ENCODE data around the gene SLC9C1.

DNA sequence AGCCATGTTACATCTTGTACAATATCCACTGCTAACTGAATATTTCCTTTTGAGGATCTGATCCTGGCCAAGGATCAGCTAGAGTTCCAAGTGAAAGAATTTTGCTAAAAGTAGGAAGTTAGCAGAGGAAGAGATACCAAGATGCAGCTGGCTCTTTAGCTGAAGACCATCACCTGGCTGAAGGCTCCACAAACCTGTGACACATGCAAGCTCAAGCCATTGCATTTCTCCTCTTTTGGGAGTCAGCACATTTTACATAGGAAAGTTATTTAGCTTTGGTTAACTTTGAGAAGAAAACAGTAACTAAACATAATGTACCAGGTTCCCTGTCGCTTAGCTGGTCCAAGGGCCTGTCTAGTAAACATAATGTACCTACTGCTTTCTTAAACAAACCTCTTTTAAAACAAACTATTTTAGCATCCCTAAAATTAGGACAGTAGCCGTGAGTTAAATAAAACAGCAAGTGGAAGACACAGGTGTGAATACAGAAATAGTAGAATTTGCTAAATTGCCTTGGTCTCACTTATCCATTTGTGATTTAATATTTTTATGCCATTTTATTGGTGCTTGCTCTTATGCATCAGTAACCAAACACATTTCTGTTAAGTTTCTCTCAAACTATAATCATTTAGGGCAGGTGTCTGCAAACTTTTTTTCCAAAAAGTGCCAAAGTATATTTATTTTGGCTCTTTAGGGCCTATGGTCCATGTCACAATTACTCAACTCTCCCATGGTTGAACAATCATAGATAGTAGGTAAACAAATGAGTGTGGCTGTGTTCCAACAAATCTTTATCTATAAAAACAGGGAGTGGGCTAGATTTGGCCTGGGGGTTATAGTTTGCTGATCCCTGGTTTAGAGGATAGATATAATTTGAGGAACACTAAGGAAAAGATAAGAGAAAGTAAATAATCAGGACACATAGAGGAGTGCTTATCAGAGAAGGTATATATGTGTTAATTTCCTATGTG is 172.2 kb downstream of the SLC9C1 start:
- TF ChIP-seq POLR2A (IDR thresholded peaks at IDR 0.05), result no peak
- TF ChIP-seq, protein P1, sequence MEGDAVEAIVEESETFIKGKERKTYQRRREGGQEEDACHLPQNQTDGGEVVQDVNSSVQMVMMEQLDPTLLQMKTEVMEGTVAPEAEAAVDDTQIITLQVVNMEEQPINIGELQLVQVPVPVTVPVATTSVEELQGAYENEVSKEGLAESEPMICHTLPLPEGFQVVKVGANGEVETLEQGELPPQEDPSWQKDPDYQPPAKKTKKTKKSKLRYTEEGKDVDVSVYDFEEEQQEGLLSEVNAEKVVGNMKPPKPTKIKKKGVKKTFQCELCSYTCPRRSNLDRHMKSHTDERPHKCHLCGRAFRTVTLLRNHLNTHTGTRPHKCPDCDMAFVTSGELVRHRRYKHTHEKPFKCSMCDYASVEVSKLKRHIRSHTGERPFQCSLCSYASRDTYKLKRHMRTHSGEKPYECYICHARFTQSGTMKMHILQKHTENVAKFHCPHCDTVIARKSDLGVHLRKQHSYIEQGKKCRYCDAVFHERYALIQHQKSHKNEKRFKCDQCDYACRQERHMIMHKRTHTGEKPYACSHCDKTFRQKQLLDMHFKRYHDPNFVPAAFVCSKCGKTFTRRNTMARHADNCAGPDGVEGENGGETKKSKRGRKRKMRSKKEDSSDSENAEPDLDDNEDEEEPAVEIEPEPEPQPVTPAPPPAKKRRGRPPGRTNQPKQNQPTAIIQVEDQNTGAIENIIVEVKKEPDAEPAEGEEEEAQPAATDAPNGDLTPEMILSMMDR (IDR thresholded peaks at IDR 0.05), result no peak
- TF ChIP-seq EP300 (IDR thresholded peaks at IDR 0.05; ENCODE audit: low read depth), result no peak
- TF ChIP-seq POLR2AphosphoS5 (IDR thresholded peaks at IDR 0.05), result no peak
